IMR-90 (cell line): Measurements from ENCODE around the gene FAM184A. TPM values are rescaled to one million over a fixed set of nuclear protein-coding genes. Genes with fewer than 3 reads are reported as not detected.

ENCODE experiments used
- ATAC-seq: fragments of 200-7000 bp; cut with Tn5 transposase; 2 replicates; pipeline ENCODE4 v1.9.1; 2020; ENCODE audit warnings: low read depth, mild to moderate bottlenecking, moderate library complexity
- BruUV-seq: library from RNA; stranded (reverse); fragments of 400-500 nt; replicated peaks from 2 replicates; lab custom pipeline; 2021; lab: Mats Ljungman, UMichigan
- CTCF ChIA-PET: fragments of 300-600 bp; formaldehyde crosslinking; extraction: SDS; loops from one replicate; lab custom pipeline; 2021; ENCODE audit warnings: antibody characterized with exemption; lab: Yijun Ruan, JAX
- POLR2A ChIA-PET: fragments of 300-600 bp; sonication (Branson Sonifier 250); formaldehyde crosslinking; loops from one replicate; lab custom pipeline; 2022; ENCODE audit warnings: antibody characterized with exemption; ENCODE audit not compliant: unreplicated experiment; lab: Charles Lee
- DNase-seq: peaks from one replicate; pipeline ENCODE4 v3.0.0; 2013
- H2AFZ ChIP-seq: replicated peaks from 2 replicates; pipeline ENCODE3; 2013; ENCODE audit warnings: low read length, mild to moderate bottlenecking; ENCODE audit not compliant: poor library complexity
- H2AK5ac ChIP-seq: 2 replicates; pipeline ENCODE4 v1.6.1; 2013; ENCODE audit warnings: low read depth, low read length, inconsistent platforms
- H2AK9ac ChIP-seq: replicated peaks from 2 replicates; pipeline ENCODE3; 2013; ENCODE audit warnings: mild to moderate bottlenecking, low read depth, low read length, moderate library complexity; ENCODE audit not compliant: poor library complexity
- H2BK120ac ChIP-seq: 2 replicates; pipeline ENCODE4 v1.6.1; 2013; ENCODE audit warnings: low read depth, low read length, inconsistent platforms
- H2BK15ac ChIP-seq: 3 replicates; pipeline ENCODE4 v1.6.1; 2013; ENCODE audit warnings: low read depth, low read length, inconsistent platforms
- H2BK20ac ChIP-seq: 2 replicates; pipeline ENCODE4 v1.6.1; 2013; ENCODE audit warnings: low read depth, mild to moderate bottlenecking, inconsistent platforms, low read length, moderate library complexity
- H2BK5ac ChIP-seq: 2 replicates; pipeline ENCODE4 v1.6.1; 2013; ENCODE audit warnings: mild to moderate bottlenecking, low read depth, low read length, inconsistent platforms; ENCODE audit not compliant: poor library complexity, severe bottlenecking
- H3K14ac ChIP-seq: replicated peaks from 2 replicates; pipeline ENCODE4 v1.6.1; 2013; ENCODE audit warnings: low read depth, low read length, inconsistent platforms
- H3K18ac ChIP-seq: 2 replicates; pipeline ENCODE4 v1.6.1; 2013; ENCODE audit warnings: low read depth, low read length, control low read depth
- H3K23ac ChIP-seq: 2 replicates; pipeline ENCODE4 v1.6.1; 2013; ENCODE audit warnings: low read depth, low read length, inconsistent platforms
- H3K27ac ChIP-seq: 2 replicates; pipeline ENCODE4 v1.5.1; 2013; ENCODE audit warnings: mild to moderate bottlenecking, control low read depth, low read length; ENCODE audit not compliant: insufficient read depth
- H3K27me3 ChIP-seq: 2 replicates; pipeline ENCODE4 v1.6.1; 2013; ENCODE audit warnings: low read length; ENCODE audit not compliant: control insufficient read depth, insufficient read depth
- H3K36me3 ChIP-seq: 2 replicates; pipeline ENCODE4 v1.6.1; 2013; ENCODE audit warnings: low read length, mixed read lengths; ENCODE audit not compliant: control insufficient read depth, insufficient read depth
- H3K4ac ChIP-seq: 2 replicates; pipeline ENCODE4 v1.6.1; 2013; ENCODE audit warnings: low read depth, low read length, inconsistent platforms
- H3K4me1 ChIP-seq: 2 replicates; pipeline ENCODE4 v1.6.1; 2013; ENCODE audit warnings: low read length, mixed read lengths; ENCODE audit not compliant: control insufficient read depth, insufficient read depth
- H3K4me2 ChIP-seq: 2 replicates; pipeline ENCODE4 v1.6.1; 2013; ENCODE audit warnings: low read depth, mild to moderate bottlenecking, control low read depth, low read length, moderate library complexity
- H3K4me3 ChIP-seq: 2 replicates; pipeline ENCODE4 v1.5.1; 2013; ENCODE audit warnings: low read depth, mild to moderate bottlenecking, control low read depth, low read length, moderate library complexity; ENCODE audit not compliant: insufficient read depth
- H3K56ac ChIP-seq: 2 replicates; pipeline ENCODE4 v1.6.1; 2013; ENCODE audit warnings: low read length, inconsistent platforms; ENCODE audit not compliant: insufficient read depth; ENCODE audit errors: extremely low read depth
- H3K79me1 ChIP-seq, 2 experiments: 2 replicates each; pipeline ENCODE4 v1.6.1; 2013; ENCODE audit warnings: low read length in 2 of 2, inconsistent platforms in 1 of 2, low read depth in 1 of 2
- H3K9ac ChIP-seq: 2 replicates; pipeline ENCODE4 v1.6.1; 2013; ENCODE audit warnings: low read depth, low read length, control low read depth
- H3K9me1 ChIP-seq: 2 replicates; pipeline ENCODE4 v1.6.1; 2013; ENCODE audit warnings: low read length, inconsistent platforms; ENCODE audit not compliant: insufficient read depth
- H3K9me3 ChIP-seq: 2 replicates; pipeline ENCODE4 v1.6.1; 2013; ENCODE audit warnings: low read length; ENCODE audit not compliant: control insufficient read depth, insufficient read depth
- H4K20me1 ChIP-seq: 2 replicates; pipeline ENCODE4 v1.6.1; 2013; ENCODE audit warnings: low read length, inconsistent platforms; ENCODE audit not compliant: insufficient read depth
- H4K5ac ChIP-seq: 2 replicates; pipeline ENCODE4 v1.6.1; 2013; ENCODE audit warnings: mild to moderate bottlenecking, low read depth, low read length, control low read depth
- H4K8ac ChIP-seq, 2 experiments: 2 replicates each; pipeline ENCODE4 v1.6.1; 2013; ENCODE audit warnings: low read depth in 2 of 2, low read length in 2 of 2, control low read depth in 1 of 2, inconsistent platforms in 1 of 2
- H4K91ac ChIP-seq: 2 replicates; pipeline ENCODE4 v1.6.1; 2013; ENCODE audit warnings: low read depth, low read length, inconsistent platforms; ENCODE audit not compliant: insufficient read depth
- BHLHE40 ChIP-seq: fragments of 150-350 bp; IDR thresholded peaks from 2 replicates; pipeline ENCODE4 v1.6.1; 2016; ENCODE audit warnings: mild to moderate bottlenecking, low read depth, low read length
- CEBPB ChIP-seq: IDR thresholded peaks from 2 replicates; pipeline ENCODE4 v1.6.1; 2012; ENCODE audit warnings: low read depth, low read length, improper control_type of control experiment
- CHD1 ChIP-seq: IDR thresholded peaks from 2 replicates; pipeline ENCODE4 v1.6.1; 2012; ENCODE audit warnings: low read depth, low read length, improper control_type of control experiment
- FOS ChIP-seq: fragments of 150-350 bp; IDR thresholded peaks from 2 replicates; pipeline ENCODE4 v1.6.1; 2016; ENCODE audit warnings: low read depth, low read length
- MAFK ChIP-seq: IDR thresholded peaks from 2 replicates; pipeline ENCODE4 v1.6.1; 2012; ENCODE audit warnings: low read depth, low read length, improper control_type of control experiment
- MAZ ChIP-seq: IDR thresholded peaks from 2 replicates; pipeline ENCODE4 v1.6.1; 2012; ENCODE audit warnings: low read depth, mild to moderate bottlenecking, low read length, improper control_type of control experiment, moderate library complexity, borderline replicate concordance
- MXI1 ChIP-seq: IDR thresholded peaks from 2 replicates; pipeline ENCODE4 v1.6.1; 2012; ENCODE audit warnings: low read depth, mild to moderate bottlenecking, low read length, moderate library complexity, borderline replicate concordance
- POLR2A ChIP-seq: IDR thresholded peaks from 2 replicates; pipeline ENCODE4 v1.6.1; 2012; ENCODE audit warnings: mild to moderate bottlenecking, low read depth, low read length
- RCOR1 ChIP-seq: IDR thresholded peaks from 2 replicates; pipeline ENCODE4 v1.6.1; 2012; ENCODE audit warnings: mild to moderate bottlenecking, low read length, improper control_type of control experiment; ENCODE audit not compliant: insufficient replicate concordance
- RFX5 ChIP-seq: IDR thresholded peaks from 2 replicates; pipeline ENCODE4 v1.8.0; 2012; ENCODE audit warnings: low read depth, mild to moderate bottlenecking, low read length, moderate library complexity
- SMC3 ChIP-seq: fragments of 150-350 bp; IDR thresholded peaks from 2 replicates; pipeline ENCODE4 v1.6.1; 2016; ENCODE audit warnings: low read depth, mild to moderate bottlenecking, antibody characterized with exemption, low read length, moderate library complexity
- WGBS, 2 experiments: methylation state at CpG; one replicate each; pipeline versions ENCODE4 v1.1.5 to v1.1.7; 2013; ENCODE audit warnings: missing lambda C conversion rate in 2 of 2; ENCODE audit not compliant: insufficient read length in 1 of 2; ENCODE audit errors: extremely low coverage in 2 of 2; 5-methylcytosine and 5-hydroxymethylcytosine counted together
- dilution Hi-C: fragments of 300-500 bp; cut with HindIII; formaldehyde crosslinking; loops from one replicate; pipeline ENCODE4 v1.14.3; 2018; ENCODE audit warnings: low sequenced_read_pairs; ENCODE audit not compliant: unreplicated experiment
- in situ Hi-C: fragments of 300-500 bp; cut with MboI; formaldehyde crosslinking; loops from 3 replicates; pipeline ENCODE4 v1.14.3; 2019; ENCODE audit warnings: low sequenced_read_pairs, inconsistent platforms, mixed read lengths
- intact Hi-C: fragments of 100-400 bp; cut with micrococcal nuclease; formaldehyde crosslinking; loops from 2 replicates; pipeline ENCODE4 v1.10.0; 2022
- polyA plus RNA-seq, 3 experiments: library from polyadenylated mRNA; depleted of rRNA; stranded (reverse); fragments of >200 nt; gene quantifications; 2 replicates each; pipeline ENCODE4 v1.2.3, GENCODE V29; 2012; ENCODE audit warnings: low replicate concordance in 1 of 3
- total RNA-seq: library from RNA; depleted of rRNA; stranded (reverse); fragments of >200 nt; gene quantifications from 2 replicates; pipeline ENCODE4 v1.2.3, GENCODE V29; 2012
- TF ChIP-seq, protein P1 (sequence below): conservative IDR thresholded peaks from 2 replicates; pipeline ENCODE4 v1.5.1; 2012; ENCODE audit warnings: mild to moderate bottlenecking, low read depth, low read length, improper control_type of control experiment
- TF ChIP-seq, protein P2 (sequence below): fragments of 150-350 bp; IDR thresholded peaks from 2 replicates; pipeline ENCODE4 v1.6.1; 2017; ENCODE audit warnings: mild to moderate bottlenecking, antibody characterized with exemption, low read length, low read depth
- TF ChIP-seq, protein P3 (sequence below): fragments of 150-350 bp; IDR thresholded peaks from 2 replicates; pipeline ENCODE4 v1.6.1; 2016; ENCODE audit warnings: low read depth, mild to moderate bottlenecking, low read length, moderate library complexity, borderline replicate concordance

FAM184A gene
- total and polyA plus RNA-seq, 2 of the 4 experiments (the other 2 are of a cell fraction): 0.03 TPM; not detected in 1

DNA sequence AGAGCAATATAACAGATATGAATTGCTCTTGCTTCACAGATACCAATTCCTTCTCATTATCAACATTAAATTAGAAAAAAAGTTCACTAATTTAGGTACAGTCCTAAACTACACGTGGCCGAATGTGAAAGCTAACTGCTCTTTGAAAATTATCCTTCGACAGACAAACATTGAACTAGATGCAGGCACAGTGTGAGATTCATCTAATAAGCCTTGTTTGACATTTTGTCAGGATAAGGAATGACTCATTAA is 1.1 kb downstream of the FAM184A start:
- H4K5ac ChIP-seq: no peak overlapping the region
- H3K9me3 ChIP-seq: no peaks in the 10 kb centered on the region
- BruUV-seq: no TSS peak
- in situ Hi-C loops (loop anchor here (25.0 kb wide), 1 partner anchor 815 kb away; no protein-coding TSS in a partner anchor), intact Hi-C loops (loop anchor here (5.0 kb wide), 2 partner anchors 185 to 235 kb away; partner anchors contain the start of gene ASF1A), dilution Hi-C loops (no loop called here)
- peaks cover 24% of the 10 kb centered on the region for H3K27me3 ChIP-seq
- no peak overlapping the region for H4K8ac ChIP-seq
- H2AK5ac ChIP-seq: no peak overlapping the region
- H3K14ac ChIP-seq: no peak overlapping the region
- peak overlapping the region; percentile 61; the same call in 1 of the 2 replicates for H3K4me2 ChIP-seq
- H3K4ac ChIP-seq: no peak overlapping the region
- H3K18ac ChIP-seq: no peak overlapping the region
- H3K56ac ChIP-seq: no peak overlapping the region
- H2AFZ ChIP-seq: no peak overlapping the region
- ATAC-seq (no peak), DNase-seq (no peak)
- H2BK120ac ChIP-seq: no peak overlapping the region
- ChIA-PET POLR2A (no interaction called here), CTCF (no interaction called here)
- no peaks in the 10 kb centered on the region for H3K9me1 ChIP-seq
- no peak overlapping the region for H2AK9ac ChIP-seq
- H2BK5ac ChIP-seq: no peak overlapping the region
- no peak overlapping the region for H4K91ac ChIP-seq
- no peaks in the 10 kb centered on the region for H3K36me3 ChIP-seq
- H2BK15ac ChIP-seq: no peak overlapping the region
- no peaks in the 10 kb centered on the region for H4K20me1 ChIP-seq
- H3K27ac ChIP-seq: no peak overlapping the region
- TF ChIP-seq CEBPB: no peak
- TF ChIP-seq MAZ: no peak
- no peak for TF ChIP-seq RCOR1
- no peak for TF ChIP-seq SMC3
- no peak for TF ChIP-seq POLR2A
- TF ChIP-seq, protein P1, sequence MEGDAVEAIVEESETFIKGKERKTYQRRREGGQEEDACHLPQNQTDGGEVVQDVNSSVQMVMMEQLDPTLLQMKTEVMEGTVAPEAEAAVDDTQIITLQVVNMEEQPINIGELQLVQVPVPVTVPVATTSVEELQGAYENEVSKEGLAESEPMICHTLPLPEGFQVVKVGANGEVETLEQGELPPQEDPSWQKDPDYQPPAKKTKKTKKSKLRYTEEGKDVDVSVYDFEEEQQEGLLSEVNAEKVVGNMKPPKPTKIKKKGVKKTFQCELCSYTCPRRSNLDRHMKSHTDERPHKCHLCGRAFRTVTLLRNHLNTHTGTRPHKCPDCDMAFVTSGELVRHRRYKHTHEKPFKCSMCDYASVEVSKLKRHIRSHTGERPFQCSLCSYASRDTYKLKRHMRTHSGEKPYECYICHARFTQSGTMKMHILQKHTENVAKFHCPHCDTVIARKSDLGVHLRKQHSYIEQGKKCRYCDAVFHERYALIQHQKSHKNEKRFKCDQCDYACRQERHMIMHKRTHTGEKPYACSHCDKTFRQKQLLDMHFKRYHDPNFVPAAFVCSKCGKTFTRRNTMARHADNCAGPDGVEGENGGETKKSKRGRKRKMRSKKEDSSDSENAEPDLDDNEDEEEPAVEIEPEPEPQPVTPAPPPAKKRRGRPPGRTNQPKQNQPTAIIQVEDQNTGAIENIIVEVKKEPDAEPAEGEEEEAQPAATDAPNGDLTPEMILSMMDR: no peak
- TF ChIP-seq, protein P2, sequence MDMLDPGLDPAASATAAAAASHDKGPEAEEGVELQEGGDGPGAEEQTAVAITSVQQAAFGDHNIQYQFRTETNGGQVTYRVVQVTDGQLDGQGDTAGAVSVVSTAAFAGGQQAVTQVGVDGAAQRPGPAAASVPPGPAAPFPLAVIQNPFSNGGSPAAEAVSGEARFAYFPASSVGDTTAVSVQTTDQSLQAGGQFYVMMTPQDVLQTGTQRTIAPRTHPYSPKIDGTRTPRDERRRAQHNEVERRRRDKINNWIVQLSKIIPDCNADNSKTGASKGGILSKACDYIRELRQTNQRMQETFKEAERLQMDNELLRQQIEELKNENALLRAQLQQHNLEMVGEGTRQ: no peak
- TF ChIP-seq BHLHE40: no peak
- TF ChIP-seq, protein P3, sequence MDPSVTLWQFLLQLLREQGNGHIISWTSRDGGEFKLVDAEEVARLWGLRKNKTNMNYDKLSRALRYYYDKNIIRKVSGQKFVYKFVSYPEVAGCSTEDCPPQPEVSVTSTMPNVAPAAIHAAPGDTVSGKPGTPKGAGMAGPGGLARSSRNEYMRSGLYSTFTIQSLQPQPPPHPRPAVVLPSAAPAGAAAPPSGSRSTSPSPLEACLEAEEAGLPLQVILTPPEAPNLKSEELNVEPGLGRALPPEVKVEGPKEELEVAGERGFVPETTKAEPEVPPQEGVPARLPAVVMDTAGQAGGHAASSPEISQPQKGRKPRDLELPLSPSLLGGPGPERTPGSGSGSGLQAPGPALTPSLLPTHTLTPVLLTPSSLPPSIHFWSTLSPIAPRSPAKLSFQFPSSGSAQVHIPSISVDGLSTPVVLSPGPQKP: no peak
- no peak for TF ChIP-seq MAFK
- TF ChIP-seq FOS: no peak
- no peak for TF ChIP-seq MXI1
- no peak for TF ChIP-seq CHD1
- TF ChIP-seq RFX5: no peak
- 67% methylated on average over 1 of the region's 3 CpGs; no CpG with 5 or more reads in 1 of the 2 experiments for WGBS, 2 experiments
- no peaks in the 10 kb centered on the region; the same call in 1 of the 2 replicates for H3K4me1 ChIP-seq
- H3K23ac ChIP-seq: no peak overlapping the region
- H2BK20ac ChIP-seq: no peak overlapping the region
- H3K79me1 ChIP-seq: no peaks in the 10 kb centered on the region
- H3K9ac ChIP-seq: no peak overlapping the region
- H3K4me3 ChIP-seq: no peak overlapping the region
